ENCODE data around the gene CLDN25.
A peak's percentile ranks its signal among the peaks of the same experiment; 100 is the strongest.
"Not testable (repeated sequence)": the region's sequence is repeated elsewhere in the genome, so short reads cannot be mapped to it uniquely, and the experiment has no call there.

Gene CLDN25

DNA sequence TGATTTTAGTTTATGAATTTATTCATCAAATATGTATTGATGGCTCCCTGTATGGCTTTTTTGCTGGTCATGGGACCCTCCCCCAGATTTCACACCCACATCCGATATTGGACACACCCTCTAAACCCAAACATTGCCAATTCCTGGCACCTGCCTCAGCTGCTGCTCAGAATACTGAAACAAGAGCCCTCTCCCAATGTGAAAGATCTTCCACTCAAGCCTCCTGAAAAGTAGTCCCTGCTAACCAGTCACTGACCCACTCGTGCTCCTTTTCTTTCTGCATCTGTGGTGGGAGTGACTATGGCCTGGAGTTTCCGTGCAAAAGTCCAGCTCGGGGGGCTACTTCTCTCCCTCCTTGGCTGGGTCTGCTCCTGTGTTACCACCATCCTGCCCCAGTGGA lies at the start of gene CLDN25:
Gene CLDN25, plus strand, starts transcription at position 301 of the 400 bp plus-strand sequence. Its CDS starts 0 bp downstream, at position 301.
- no peaks in the 10 kb centered on the region for H3K4me1 ChIP-seq (ENCODE audit: control insufficient read depth, insufficient read depth, low read length)
- no peaks in the 10 kb centered on the region for H3K27me3 ChIP-seq (ENCODE audit: control insufficient read depth, insufficient read depth, low read length)
- no peaks in the 10 kb centered on the region for H3K36me3 ChIP-seq (ENCODE audit: control insufficient read depth, insufficient read depth, low read length)
- no peak within 1 kb of the TSS for H3K9ac ChIP-seq (ENCODE audit: low read depth, low read length)
- no peaks in the 10 kb centered on the region for H3K9me3 ChIP-seq (ENCODE audit: control insufficient read depth, insufficient read depth, low read length)
- no peak within 1 kb of the TSS for H3K4me3 ChIP-seq (ENCODE audit: low read depth, low read length)

DNA sequence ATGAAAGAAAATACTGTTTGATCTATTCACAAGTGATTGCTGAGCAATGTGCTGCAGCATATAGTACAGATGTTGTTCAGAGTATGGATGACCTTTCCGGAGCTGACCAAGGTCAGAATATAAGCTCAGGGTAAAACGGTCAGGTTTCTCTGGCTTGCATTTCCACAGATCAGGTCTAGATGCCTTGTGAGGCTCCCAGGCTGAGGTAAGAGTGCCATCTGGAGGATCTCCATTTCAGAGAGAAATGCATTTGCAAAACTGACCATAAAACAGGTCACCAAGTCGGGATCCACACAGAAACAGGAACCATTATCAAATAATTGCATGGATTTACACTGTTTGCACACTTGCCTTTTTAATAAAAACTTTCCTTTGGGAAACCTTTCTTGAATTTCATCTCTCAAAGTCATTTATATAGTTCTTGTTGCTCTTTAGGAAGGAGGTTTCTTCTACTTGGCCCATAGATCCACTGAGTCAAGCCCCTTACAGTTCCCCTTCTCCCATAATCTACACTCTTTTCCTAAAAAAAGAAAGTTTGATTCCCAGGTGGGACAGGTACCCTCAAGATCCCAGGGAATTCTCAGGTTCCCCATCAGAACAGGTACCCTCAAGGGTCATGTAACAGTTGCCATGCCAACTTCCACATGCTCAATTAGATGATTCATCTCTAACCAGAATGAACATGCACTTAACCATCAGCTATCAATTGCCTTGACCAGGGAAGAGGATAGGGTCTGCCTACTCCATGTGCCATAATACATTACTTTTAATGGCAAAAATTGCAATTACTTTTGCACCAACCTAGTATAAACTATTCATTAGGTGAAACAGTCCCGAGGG lies 48.5 kb upstream of the CLDN25 start:
- Histone ChIP-seq H3K27me3 (ENCODE audit: control insufficient read depth, insufficient read depth, low read length) (no peaks in the 10 kb centered on the region), H3K4me1 (ENCODE audit: control insufficient read depth, insufficient read depth, low read length) (no peaks in the 10 kb centered on the region)

DNA sequence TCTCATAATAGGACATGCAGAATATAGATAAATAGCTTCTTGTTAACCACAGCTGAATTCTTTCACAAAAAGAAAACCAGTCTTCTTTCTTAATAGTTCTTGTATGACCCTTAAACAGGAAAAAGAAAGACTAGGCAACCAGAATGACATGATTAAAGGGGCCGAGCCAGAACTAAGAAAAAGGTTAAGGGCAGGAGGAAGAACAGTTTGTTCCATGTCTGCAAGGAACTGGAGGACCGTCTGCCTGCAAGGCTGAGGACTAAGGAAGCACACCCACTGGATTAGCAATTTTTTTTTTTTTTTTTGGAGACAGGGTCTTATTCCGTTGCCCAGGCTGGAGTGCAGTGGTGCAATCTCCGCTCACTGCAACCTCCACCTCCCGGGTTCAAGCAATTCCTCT lies 47.5 kb upstream of the CLDN25 start:
- no peak overlapping the region for H3K9ac ChIP-seq (ENCODE audit: low read depth, low read length)
- H3K4me3 ChIP-seq (ENCODE audit: low read depth, low read length): no peak overlapping the region
- H3K27me3 ChIP-seq (ENCODE audit: control insufficient read depth, insufficient read depth, low read length): no peaks in the 10 kb centered on the region
- peaks cover 12% of the 10 kb centered on the region for H3K36me3 ChIP-seq (ENCODE audit: control insufficient read depth, insufficient read depth, low read length)
- H3K9me3 ChIP-seq (ENCODE audit: control insufficient read depth, insufficient read depth, low read length): no peaks in the 10 kb centered on the region
- no peaks in the 10 kb centered on the region for H3K4me1 ChIP-seq (ENCODE audit: control insufficient read depth, insufficient read depth, low read length)

More for the DNA sequence above, 48.5 kb upstream of the CLDN25 start:
- H3K9ac ChIP-seq (ENCODE audit: low read depth, low read length): no peak overlapping the region
- H3K36me3 ChIP-seq (ENCODE audit: control insufficient read depth, insufficient read depth, low read length): peaks cover 7% of the 10 kb centered on the region
- H3K9me3 ChIP-seq (ENCODE audit: control insufficient read depth, insufficient read depth, low read length): no peaks in the 10 kb centered on the region
- no peak overlapping the region for H3K4me3 ChIP-seq (ENCODE audit: low read depth, low read length)

DNA sequence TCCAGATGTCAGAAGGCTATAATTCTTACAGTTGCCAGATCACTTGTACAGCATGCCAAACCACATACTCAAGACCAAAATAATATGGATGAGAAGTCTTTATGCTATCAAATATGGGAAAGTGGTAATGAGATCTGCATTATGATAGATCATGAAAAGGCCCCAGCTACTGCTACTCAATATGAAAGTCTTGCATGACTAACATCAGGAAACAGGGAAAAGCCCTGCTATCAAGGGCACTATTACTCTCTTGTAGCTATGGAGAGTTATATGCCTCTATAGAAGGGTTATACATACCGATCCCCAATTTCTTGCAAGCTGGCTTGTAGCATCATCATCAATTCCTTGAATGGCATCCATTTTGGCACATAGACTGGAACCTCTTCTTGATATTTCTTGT lies 43.3 kb upstream of the CLDN25 start:
- Histone ChIP-seq H3K27me3 (ENCODE audit: control insufficient read depth, insufficient read depth, low read length) (no peaks in the 10 kb centered on the region), H3K9me3 (ENCODE audit: control insufficient read depth, insufficient read depth, low read length) (no peaks in the 10 kb centered on the region), H3K4me3 (ENCODE audit: low read depth, low read length) (no peak overlapping the region), H3K9ac (ENCODE audit: low read depth, low read length) (no peak overlapping the region), H3K4me1 (ENCODE audit: control insufficient read depth, insufficient read depth, low read length) (no peaks in the 10 kb centered on the region), H3K36me3 (ENCODE audit: control insufficient read depth, insufficient read depth, low read length) (peaks cover 12% of the 10 kb centered on the region)

DNA sequence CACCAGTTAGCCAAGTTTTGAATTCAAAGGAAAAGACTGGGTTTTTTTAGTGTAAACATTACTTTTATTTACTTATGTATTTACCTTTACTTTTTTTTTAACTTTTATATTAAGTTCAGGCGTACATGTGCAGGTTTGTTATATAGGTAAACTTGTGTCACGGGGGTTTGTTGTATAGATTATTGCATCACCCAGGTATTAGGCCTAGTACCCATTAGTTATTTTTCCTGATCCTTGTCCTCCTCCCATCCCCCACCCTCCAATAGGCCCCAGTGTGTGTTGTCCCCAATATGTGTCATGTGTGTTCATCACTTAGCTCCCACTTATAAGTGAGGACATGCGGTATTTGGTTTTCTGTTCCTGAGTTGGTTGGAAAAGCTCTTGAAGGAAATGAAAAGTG lies 26.7 kb upstream of the CLDN25 start:
- Histone ChIP-seq H3K36me3 (ENCODE audit: control insufficient read depth, insufficient read depth, low read length) (peaks cover 3% of the 10 kb centered on the region), H3K4me3 (ENCODE audit: low read depth, low read length) (no peak overlapping the region), H3K9ac (ENCODE audit: low read depth, low read length) (no peak overlapping the region), H3K9me3 (ENCODE audit: control insufficient read depth, insufficient read depth, low read length) (no peaks in the 10 kb centered on the region), H3K27me3 (ENCODE audit: control insufficient read depth, insufficient read depth, low read length) (no peaks in the 10 kb centered on the region), H3K4me1 (ENCODE audit: control insufficient read depth, insufficient read depth, low read length) (no peaks in the 10 kb centered on the region)

DNA sequence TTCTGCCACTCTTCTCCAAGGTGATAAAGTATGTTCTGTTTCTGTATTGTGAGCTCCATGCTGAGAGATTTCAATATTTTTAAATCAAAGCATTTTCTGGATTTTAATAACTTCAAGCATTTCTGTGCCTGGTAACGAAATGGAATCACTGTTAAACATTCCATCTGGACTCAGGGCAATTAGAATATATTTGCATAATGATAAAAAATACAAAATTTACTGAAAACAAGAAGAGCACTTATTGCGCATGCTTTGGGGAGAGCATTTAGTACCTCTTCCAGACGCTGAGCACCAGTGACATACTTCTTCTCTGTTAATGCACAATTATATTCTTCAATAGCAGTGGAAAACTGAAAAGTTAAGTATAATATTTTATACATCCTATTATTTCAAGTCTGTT lies 19.4 kb upstream of the CLDN25 start:
- H3K36me3 ChIP-seq (ENCODE audit: control insufficient read depth, insufficient read depth, low read length): peaks cover 7% of the 10 kb centered on the region
- H3K9ac ChIP-seq (ENCODE audit: low read depth, low read length): no peak overlapping the region
- no peaks in the 10 kb centered on the region for H3K9me3 ChIP-seq (ENCODE audit: control insufficient read depth, insufficient read depth, low read length)
- no peak overlapping the region for H3K4me3 ChIP-seq (ENCODE audit: low read depth, low read length)
- no peaks in the 10 kb centered on the region for H3K27me3 ChIP-seq (ENCODE audit: control insufficient read depth, insufficient read depth, low read length)
- no peaks in the 10 kb centered on the region for H3K4me1 ChIP-seq (ENCODE audit: control insufficient read depth, insufficient read depth, low read length)

DNA sequence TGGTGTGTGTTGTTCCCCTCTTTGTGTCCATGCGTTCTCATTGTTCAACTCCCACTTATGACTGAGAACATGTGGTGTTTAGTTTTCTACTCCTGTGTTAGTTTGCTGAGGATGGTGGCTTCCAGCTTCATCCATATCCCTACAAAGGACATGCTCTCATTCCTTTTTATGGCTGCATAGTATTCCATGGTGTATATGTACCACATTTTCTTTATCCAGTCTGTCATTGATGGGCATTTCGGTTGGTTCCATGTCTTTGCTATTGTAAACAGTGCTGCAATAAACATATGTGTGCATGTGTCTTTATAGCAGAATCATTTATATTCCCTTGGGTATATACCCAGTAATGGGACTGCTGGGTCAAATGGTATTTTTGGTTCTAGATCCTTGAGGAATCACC lies 16.6 kb upstream of the CLDN25 start:
- H3K4me1 ChIP-seq (ENCODE audit: control insufficient read depth, insufficient read depth, low read length); H3K9me3 ChIP-seq (ENCODE audit: control insufficient read depth, insufficient read depth, low read length); H3K27me3 ChIP-seq (ENCODE audit: control insufficient read depth, insufficient read depth, low read length); H3K36me3 ChIP-seq (ENCODE audit: control insufficient read depth, insufficient read depth, low read length); H3K4me3 ChIP-seq (ENCODE audit: low read depth, low read length); H3K9ac ChIP-seq (ENCODE audit: low read depth, low read length): not testable (repeated sequence)

DNA sequence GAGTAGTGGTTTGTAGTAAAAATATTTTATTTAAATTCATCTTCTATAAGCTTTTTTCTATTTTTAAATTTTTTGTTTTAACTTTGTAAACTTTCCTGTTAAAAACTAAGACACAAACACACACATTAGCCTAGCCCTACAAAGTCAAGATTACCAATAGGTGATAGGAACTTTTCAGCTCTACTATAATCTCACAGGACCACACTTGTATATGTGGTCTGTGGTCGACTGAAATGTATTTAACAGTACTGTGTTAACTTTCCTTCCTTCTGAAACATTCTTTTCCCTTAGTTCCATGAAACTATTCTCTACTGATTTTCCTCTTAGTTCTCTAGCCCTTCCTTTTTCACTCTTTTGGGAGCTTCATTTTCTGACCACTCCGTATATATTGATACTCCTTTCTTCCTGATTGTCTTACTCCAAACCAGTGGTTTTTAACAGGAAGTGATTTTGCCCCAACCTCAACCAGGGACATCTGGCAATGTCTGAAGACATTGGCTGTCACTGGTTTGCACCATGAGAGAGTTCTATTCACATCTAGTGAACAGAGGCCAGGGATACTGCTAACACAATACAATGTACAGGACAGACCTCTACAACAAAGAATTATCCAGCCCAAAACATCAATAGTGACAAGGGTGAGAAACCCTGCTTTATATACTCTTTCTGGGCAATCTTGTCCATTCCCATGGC lies 14.9 kb upstream of the CLDN25 start:
- Histone ChIP-seq H3K9ac (ENCODE audit: low read depth, low read length) (no peak overlapping the region), H3K9me3 (ENCODE audit: control insufficient read depth, insufficient read depth, low read length) (no peaks in the 10 kb centered on the region), H3K36me3 (ENCODE audit: control insufficient read depth, insufficient read depth, low read length) (no peaks in the 10 kb centered on the region), H3K4me3 (ENCODE audit: low read depth, low read length) (no peak overlapping the region), H3K4me1 (ENCODE audit: control insufficient read depth, insufficient read depth, low read length) (no peaks in the 10 kb centered on the region), H3K27me3 (ENCODE audit: control insufficient read depth, insufficient read depth, low read length) (no peaks in the 10 kb centered on the region)

DNA sequence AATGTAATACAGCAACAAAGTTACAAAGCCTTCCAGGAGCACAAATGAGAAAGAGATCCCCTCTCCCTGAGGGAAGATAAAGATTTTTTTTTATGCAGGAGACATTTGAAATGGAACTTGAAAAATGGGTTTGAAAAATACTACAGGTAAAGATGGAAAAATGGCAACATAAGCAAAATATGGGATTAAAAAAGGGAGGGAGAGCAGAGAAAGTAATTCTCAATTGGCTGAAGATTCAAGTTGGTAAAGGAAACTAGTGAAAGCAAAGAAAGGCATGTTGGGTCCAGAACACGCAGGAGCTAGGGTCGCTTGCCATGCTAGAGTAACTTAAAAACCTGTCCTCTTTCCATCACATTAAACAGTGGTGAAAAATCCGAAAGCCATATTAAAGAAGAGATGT lies 7.6 kb upstream of the CLDN25 start:
- Histone ChIP-seq H3K4me3 (ENCODE audit: low read depth, low read length) (no peak overlapping the region), H3K9ac (ENCODE audit: low read depth, low read length) (no peak overlapping the region), H3K4me1 (ENCODE audit: control insufficient read depth, insufficient read depth, low read length) (no peaks in the 10 kb centered on the region), H3K9me3 (ENCODE audit: control insufficient read depth, insufficient read depth, low read length) (no peaks in the 10 kb centered on the region), H3K36me3 (ENCODE audit: control insufficient read depth, insufficient read depth, low read length) (peaks cover 3% of the 10 kb centered on the region), H3K27me3 (ENCODE audit: control insufficient read depth, insufficient read depth, low read length) (no peaks in the 10 kb centered on the region)

DNA sequence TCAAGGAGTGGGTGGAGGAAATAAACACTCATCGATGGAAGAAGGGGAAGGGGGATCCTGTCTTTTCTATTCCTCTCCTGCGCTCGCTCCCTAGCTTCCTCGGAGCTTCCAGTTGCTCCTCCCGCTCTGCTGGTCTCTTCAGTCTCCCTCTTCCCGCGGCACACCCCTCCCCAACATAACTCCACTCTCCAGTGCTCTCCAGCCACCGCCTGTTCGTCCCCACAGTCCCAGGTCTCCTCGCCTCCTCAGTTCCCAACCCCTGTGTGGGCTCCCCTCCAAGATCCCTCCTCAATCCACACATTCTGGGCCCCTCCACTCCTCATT lies 6.5 kb upstream of the CLDN25 start:
- Histone ChIP-seq H3K36me3 (ENCODE audit: control insufficient read depth, insufficient read depth, low read length) (peaks cover 3% of the 10 kb centered on the region), H3K9me3 (ENCODE audit: control insufficient read depth, insufficient read depth, low read length) (no peaks in the 10 kb centered on the region), H3K4me3 (ENCODE audit: low read depth, low read length) (peak overlapping the region; percentile 100), H3K9ac (ENCODE audit: low read depth, low read length) (peak overlapping the region; percentile 98), H3K4me1 (ENCODE audit: control insufficient read depth, insufficient read depth, low read length) (no peaks in the 10 kb centered on the region), H3K27me3 (ENCODE audit: control insufficient read depth, insufficient read depth, low read length) (no peaks in the 10 kb centered on the region)

DNA sequence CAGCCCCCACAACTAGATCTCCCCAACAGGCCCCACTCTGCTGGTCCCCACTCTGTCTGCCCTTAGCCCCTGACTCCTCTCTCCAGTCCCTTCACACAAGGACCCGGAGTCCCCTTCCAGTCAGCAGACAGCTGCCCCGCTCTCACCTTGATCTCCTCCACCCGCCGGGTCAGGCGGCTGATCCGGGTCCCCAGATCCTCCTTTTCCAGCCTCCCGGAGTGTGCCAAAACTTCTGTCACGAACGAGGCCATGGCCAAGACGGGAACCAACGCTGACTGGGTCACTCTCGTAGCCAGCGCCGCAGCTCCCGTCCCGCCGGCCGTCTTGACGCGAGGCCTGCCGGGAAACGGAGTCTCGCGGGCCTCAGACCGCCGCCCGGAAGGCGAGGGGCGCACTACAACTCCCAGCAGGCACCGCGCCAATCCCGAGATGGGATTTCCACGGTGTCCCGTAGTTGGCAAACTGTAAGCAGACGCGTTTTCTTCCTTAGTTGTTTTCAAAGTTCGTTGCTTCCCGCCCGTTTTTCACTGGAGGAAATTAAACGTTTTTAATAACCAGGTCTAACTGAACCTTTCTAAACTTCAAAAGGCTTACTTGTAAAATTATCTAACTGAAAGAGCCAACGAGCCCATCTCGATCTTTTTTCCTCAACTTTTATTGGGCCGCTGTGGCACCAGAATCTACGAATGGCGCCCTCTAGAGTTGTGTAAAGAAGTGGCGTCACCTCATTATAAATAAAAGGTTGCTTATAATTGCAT lies 6.0 kb upstream of the CLDN25 start, which contains the start of gene ZW10:
Gene ZW10, minus strand, starts transcription at position 277 of the 758 bp plus-strand sequence. Its CDS starts 26 bp downstream, at position 251.
- Histone ChIP-seq H3K27me3 (ENCODE audit: control insufficient read depth, insufficient read depth, low read length) (no peaks in the 10 kb centered on the region), H3K4me3 (ENCODE audit: low read depth, low read length) (peak within 1 kb of the TSS; percentile 100), H3K36me3 (ENCODE audit: control insufficient read depth, insufficient read depth, low read length) (peaks cover 3% of the 10 kb centered on the region), H3K9me3 (ENCODE audit: control insufficient read depth, insufficient read depth, low read length) (no peaks in the 10 kb centered on the region), H3K4me1 (ENCODE audit: control insufficient read depth, insufficient read depth, low read length) (no peaks in the 10 kb centered on the region), H3K9ac (ENCODE audit: low read depth, low read length) (peak within 1 kb of the TSS; percentile 98)
